ENCODE results near the gene IFI16.

Gene IFI16

DNA sequence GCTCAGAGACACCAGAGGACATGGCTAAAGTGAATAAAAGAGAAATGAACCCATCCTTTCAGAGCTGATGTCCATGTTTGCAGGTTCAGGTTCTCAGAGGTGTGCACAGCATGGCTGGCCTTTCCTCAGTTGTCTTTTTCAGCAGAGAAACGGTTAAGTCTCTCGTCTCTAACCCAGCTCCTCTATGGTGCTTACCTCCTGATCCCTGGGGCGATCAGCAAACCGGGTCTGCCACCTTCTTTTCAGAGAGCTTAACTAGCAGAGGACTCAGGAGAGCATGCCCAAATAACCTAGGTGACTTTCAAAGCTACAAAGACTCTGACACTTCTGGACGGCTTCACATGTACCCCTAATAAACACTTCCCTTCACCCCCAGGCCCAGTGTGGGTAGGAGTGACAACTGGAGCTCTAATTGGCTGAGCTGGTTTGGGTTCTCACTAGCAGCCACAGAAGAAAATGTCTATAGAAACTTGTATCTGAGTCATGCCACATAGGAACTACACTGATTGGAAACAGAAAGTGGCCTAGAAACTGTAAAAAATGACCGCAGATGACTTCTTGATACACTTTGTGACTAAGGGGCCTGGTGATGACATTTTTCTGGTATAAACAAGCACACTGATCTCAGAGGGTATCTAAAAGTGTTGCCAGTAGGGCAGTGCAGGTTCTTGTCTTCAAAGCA is 66.9 kb downstream of the IFI16 start, which contains the start of gene AIM2:
Gene AIM2 (minus strand): TSS at position 329 of the 682 bp plus-strand sequence. CDS start 3,267 bp downstream, outside the sequence.
- Histone ChIP-seq H3K27ac (ENCODE audit: low read depth, low read length) (peak within 1 kb of the TSS; percentile 67), H3K4me3 (ENCODE audit: low read depth in 1 of 2, low read length in 2 of 2) (peak within 1 kb of the TSS; percentile 50 to 56), H3K9me3 (ENCODE audit: control insufficient read depth in 1 of 2, low read length in 2 of 2) (no peaks in the 10 kb centered on the region), H3K36me3 (ENCODE audit: control insufficient read depth in 1 of 2, insufficient read depth in 2 of 2, low read length in 2 of 2) (no peaks in the 10 kb centered on the region), H3K27me3 (ENCODE audit: control insufficient read depth in 1 of 2, insufficient read depth in 2 of 2, low read length in 2 of 2) (peaks cover 0 to 3% of the 10 kb centered on the region in 2 donors), H3K4me1 (ENCODE audit: control insufficient read depth in 1 of 2, insufficient read depth in 2 of 2, low read length in 2 of 2) (no peaks in the 10 kb centered on the region), H3K9ac (ENCODE audit: low read depth in 1 of 2, low read length in 2 of 2) (peak within 1 kb of the TSS in 1 of 2 donors; percentile 70)

DNA sequence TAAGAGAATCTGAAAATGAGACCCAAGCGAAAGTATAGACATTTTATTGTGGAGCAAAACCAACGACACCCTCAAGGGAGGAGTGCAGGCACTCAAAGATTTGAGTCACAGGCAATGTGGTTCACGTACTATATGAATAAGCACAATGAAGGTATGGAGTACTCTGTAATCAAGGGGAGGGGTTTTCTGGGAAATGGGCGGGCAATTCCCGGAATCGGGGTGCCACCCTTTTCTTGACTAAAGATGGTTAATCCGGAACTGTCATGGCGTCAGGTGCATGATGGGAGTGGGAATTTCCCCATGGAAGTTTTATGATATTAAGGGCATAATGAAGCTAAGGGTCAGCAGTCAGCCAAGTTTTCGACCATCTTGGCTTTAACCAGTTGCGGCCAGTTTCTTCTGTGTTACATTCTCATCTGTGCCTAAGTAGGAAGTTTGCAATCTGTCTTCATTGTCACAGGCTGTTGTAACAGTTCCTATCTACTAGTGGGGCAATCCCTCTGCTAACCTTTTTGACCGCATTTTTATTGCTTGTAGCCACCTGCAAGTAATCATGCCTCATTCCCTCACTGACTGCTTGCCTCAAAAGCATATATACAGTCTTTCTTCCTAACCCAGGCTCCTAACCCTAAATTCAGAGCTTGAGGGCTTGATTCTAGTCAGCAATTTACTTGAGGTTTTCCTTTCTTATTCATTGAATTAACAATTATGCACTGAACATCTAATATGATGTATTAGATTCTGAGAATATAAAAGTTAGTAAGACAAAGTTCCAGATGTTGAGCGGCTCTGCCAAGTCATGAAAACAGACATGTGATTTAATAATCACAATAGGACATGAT is 67.6 kb downstream of the IFI16 start:
- Histone ChIP-seq H3K27ac (ENCODE audit: low read depth, low read length) (peak overlapping the region; percentile 44), H3K9me3 (ENCODE audit: control insufficient read depth in 1 of 2, low read length in 2 of 2) (no peaks in the 10 kb centered on the region)

GRCh38 chr1:159079525-159079924 is 69.8 kb downstream of the IFI16 start:
- no peaks in the 10 kb centered on the region for H3K4me1 ChIP-seq (ENCODE audit: control insufficient read depth in 1 of 2, insufficient read depth in 2 of 2, low read length in 2 of 2)
- H3K9me3 ChIP-seq (ENCODE audit: control insufficient read depth in 1 of 2, low read length in 2 of 2), result no peaks in the 10 kb centered on the region
- peaks cover 0 to 3% of the 10 kb centered on the region in 2 donors for H3K27me3 ChIP-seq (ENCODE audit: control insufficient read depth in 1 of 2, insufficient read depth in 2 of 2, low read length in 2 of 2)
- H3K36me3 ChIP-seq (ENCODE audit: control insufficient read depth in 1 of 2, insufficient read depth in 2 of 2, low read length in 2 of 2), result no peaks in the 10 kb centered on the region
- no peak overlapping the region for H3K27ac ChIP-seq (ENCODE audit: low read depth, low read length)
- H3K9ac ChIP-seq (ENCODE audit: low read depth in 1 of 2, low read length in 2 of 2), result no peak overlapping the region
- no peak overlapping the region for H3K4me3 ChIP-seq (ENCODE audit: low read depth in 1 of 2, low read length in 2 of 2)

More for the DNA sequence above, 67.6 kb downstream of the IFI16 start:
- Histone ChIP-seq H3K36me3 (ENCODE audit: control insufficient read depth in 1 of 2, insufficient read depth in 2 of 2, low read length in 2 of 2) (no peaks in the 10 kb centered on the region), H3K4me3 (ENCODE audit: low read depth in 1 of 2, low read length in 2 of 2) (no peak overlapping the region), H3K4me1 (ENCODE audit: control insufficient read depth in 1 of 2, insufficient read depth in 2 of 2, low read length in 2 of 2) (no peaks in the 10 kb centered on the region), H3K9ac (ENCODE audit: low read depth in 1 of 2, low read length in 2 of 2) (peak overlapping the region in 1 of 2 donors; percentile 70), H3K27me3 (ENCODE audit: control insufficient read depth in 1 of 2, insufficient read depth in 2 of 2, low read length in 2 of 2) (peaks cover 0 to 3% of the 10 kb centered on the region in 2 donors)

GRCh38 chr1:159081626-159082025 is 71.9 kb downstream of the IFI16 start:
- Histone ChIP-seq H3K27ac (ENCODE audit: low read depth, low read length) (no peak overlapping the region), H3K27me3 (ENCODE audit: control insufficient read depth in 1 of 2, insufficient read depth in 2 of 2, low read length in 2 of 2) (peaks cover 0 to 3% of the 10 kb centered on the region in 2 donors), H3K4me1 (ENCODE audit: control insufficient read depth in 1 of 2, insufficient read depth in 2 of 2, low read length in 2 of 2) (no peaks in the 10 kb centered on the region), H3K9ac (ENCODE audit: low read depth in 1 of 2, low read length in 2 of 2) (no peak overlapping the region), H3K36me3 (ENCODE audit: control insufficient read depth in 1 of 2, insufficient read depth in 2 of 2, low read length in 2 of 2) (no peaks in the 10 kb centered on the region), H3K9me3 (ENCODE audit: control insufficient read depth in 1 of 2, low read length in 2 of 2) (no peaks in the 10 kb centered on the region), H3K4me3 (ENCODE audit: low read depth in 1 of 2, low read length in 2 of 2) (no peak overlapping the region)

- H3K4me3 ChIP-seq (ENCODE audit: low read depth in 1 of 2, low read length in 2 of 2), result no peak overlapping the region
- H3K4me1 ChIP-seq (ENCODE audit: control insufficient read depth in 1 of 2, insufficient read depth in 2 of 2, low read length in 2 of 2), result no peaks in the 10 kb centered on the region
Observed at GRCh38 chr1:159083013-159083412, 73.3 kb downstream of the IFI16 start.

GRCh38 chr1:159084152-159084551 is 74.4 kb downstream of the IFI16 start:
- Histone ChIP-seq H3K27me3 (ENCODE audit: control insufficient read depth in 1 of 2, insufficient read depth in 2 of 2, low read length in 2 of 2) (no peaks in the 10 kb centered on the region), H3K27ac (ENCODE audit: low read depth, low read length) (no peak overlapping the region), H3K4me1 (ENCODE audit: control insufficient read depth in 1 of 2, insufficient read depth in 2 of 2, low read length in 2 of 2) (no peaks in the 10 kb centered on the region), H3K9me3 (ENCODE audit: control insufficient read depth in 1 of 2, low read length in 2 of 2) (no peaks in the 10 kb centered on the region), H3K9ac (ENCODE audit: low read depth in 1 of 2, low read length in 2 of 2) (no peak overlapping the region), H3K36me3 (ENCODE audit: control insufficient read depth in 1 of 2, insufficient read depth in 2 of 2, low read length in 2 of 2) (no peaks in the 10 kb centered on the region), H3K4me3 (ENCODE audit: low read depth in 1 of 2, low read length in 2 of 2) (no peak overlapping the region)

More at GRCh38 chr1:159083013-159083412, 73.3 kb downstream of the IFI16 start:
- no peaks in the 10 kb centered on the region for H3K9me3 ChIP-seq (ENCODE audit: control insufficient read depth in 1 of 2, low read length in 2 of 2)
- H3K36me3 ChIP-seq (ENCODE audit: control insufficient read depth in 1 of 2, insufficient read depth in 2 of 2, low read length in 2 of 2), result no peaks in the 10 kb centered on the region
- no peak overlapping the region for H3K27ac ChIP-seq (ENCODE audit: low read depth, low read length)
- H3K27me3 ChIP-seq (ENCODE audit: control insufficient read depth in 1 of 2, insufficient read depth in 2 of 2, low read length in 2 of 2), result peaks cover 0 to 3% of the 10 kb centered on the region in 2 donors
- H3K9ac ChIP-seq (ENCODE audit: low read depth in 1 of 2, low read length in 2 of 2), result no peak overlapping the region

- Histone ChIP-seq H3K36me3 (ENCODE audit: control insufficient read depth in 1 of 2, insufficient read depth in 2 of 2, low read length in 2 of 2) (no peaks in the 10 kb centered on the region), H3K9me3 (ENCODE audit: control insufficient read depth in 1 of 2, low read length in 2 of 2) (no peaks in the 10 kb centered on the region), H3K27me3 (ENCODE audit: control insufficient read depth in 1 of 2, insufficient read depth in 2 of 2, low read length in 2 of 2) (no peaks in the 10 kb centered on the region), H3K4me3 (ENCODE audit: low read depth in 1 of 2, low read length in 2 of 2) (no peak overlapping the region), H3K4me1 (ENCODE audit: control insufficient read depth in 1 of 2, insufficient read depth in 2 of 2, low read length in 2 of 2) (no peaks in the 10 kb centered on the region), H3K27ac (ENCODE audit: low read depth, low read length) (no peak overlapping the region), H3K9ac (ENCODE audit: low read depth in 1 of 2, low read length in 2 of 2) (no peak overlapping the region)
Observed at GRCh38 chr1:159084867-159085266, 75.2 kb downstream of the IFI16 start.

DNA sequence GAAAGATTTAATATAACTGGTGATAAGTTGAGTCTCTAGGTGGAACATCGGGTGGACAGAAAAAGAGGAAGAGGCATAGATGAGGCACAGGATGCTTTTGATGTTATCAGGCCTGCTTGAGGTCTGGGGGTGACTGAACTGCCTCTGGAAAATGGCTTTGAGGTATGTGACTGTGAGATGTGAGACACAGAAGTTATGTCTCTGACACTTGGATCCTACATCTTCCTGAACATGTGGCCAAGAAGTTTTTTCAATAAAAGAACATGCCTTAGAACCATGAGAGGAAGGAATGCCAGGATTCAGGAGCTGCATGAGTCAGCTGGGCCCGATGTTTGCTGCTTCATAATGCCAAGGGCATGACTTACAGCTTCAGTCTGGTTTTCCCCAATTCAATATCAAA is 78.3 kb downstream of the IFI16 start:
- Histone ChIP-seq H3K9me3 (ENCODE audit: control insufficient read depth in 1 of 2, low read length in 2 of 2) (no peaks in the 10 kb centered on the region), H3K9ac (ENCODE audit: low read depth in 1 of 2, low read length in 2 of 2) (no peak overlapping the region), H3K36me3 (ENCODE audit: control insufficient read depth in 1 of 2, insufficient read depth in 2 of 2, low read length in 2 of 2) (no peaks in the 10 kb centered on the region), H3K27ac (ENCODE audit: low read depth, low read length) (no peak overlapping the region), H3K4me1 (ENCODE audit: control insufficient read depth in 1 of 2, insufficient read depth in 2 of 2, low read length in 2 of 2) (no peaks in the 10 kb centered on the region), H3K27me3 (ENCODE audit: control insufficient read depth in 1 of 2, insufficient read depth in 2 of 2, low read length in 2 of 2) (no peaks in the 10 kb centered on the region), H3K4me3 (ENCODE audit: low read depth in 1 of 2, low read length in 2 of 2) (no peak overlapping the region)

DNA sequence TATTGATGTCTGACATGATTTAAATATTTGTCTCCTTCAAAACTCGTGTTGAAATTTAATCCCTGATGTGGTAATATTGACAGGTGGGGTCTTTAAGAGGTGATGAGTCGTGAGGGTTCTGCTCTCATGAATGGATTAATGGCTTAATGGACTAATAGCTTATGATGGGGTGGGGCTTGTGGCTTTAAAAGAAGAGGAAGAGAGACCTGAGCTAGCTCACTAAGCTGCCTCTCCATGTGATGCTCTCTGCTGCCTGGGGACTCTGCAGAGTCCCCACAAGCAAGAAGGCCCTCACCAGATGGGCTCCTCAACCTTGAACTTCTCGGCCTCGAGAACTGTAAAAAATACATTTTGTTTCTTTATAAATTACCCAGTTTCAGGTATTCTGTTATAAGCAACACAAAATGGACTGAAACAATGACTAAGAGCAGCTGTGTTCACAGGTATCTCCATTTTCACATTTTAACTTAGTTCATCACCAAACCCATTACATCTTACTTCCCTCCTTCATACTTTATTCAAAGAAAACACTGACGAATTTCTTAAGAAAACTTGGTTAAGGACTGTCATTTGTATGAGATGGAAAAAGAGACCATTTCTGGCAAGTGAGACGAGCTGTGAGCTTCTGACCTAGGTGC is 79.0 kb downstream of the IFI16 start:
- no peak overlapping the region for H3K9ac ChIP-seq (ENCODE audit: low read depth in 1 of 2, low read length in 2 of 2)
- H3K4me1 ChIP-seq (ENCODE audit: control insufficient read depth in 1 of 2, insufficient read depth in 2 of 2, low read length in 2 of 2), result no peaks in the 10 kb centered on the region
- no peak overlapping the region for H3K27ac ChIP-seq (ENCODE audit: low read depth, low read length)
- no peaks in the 10 kb centered on the region for H3K27me3 ChIP-seq (ENCODE audit: control insufficient read depth in 1 of 2, insufficient read depth in 2 of 2, low read length in 2 of 2)
- H3K9me3 ChIP-seq (ENCODE audit: control insufficient read depth in 1 of 2, low read length in 2 of 2), result no peaks in the 10 kb centered on the region
- no peak overlapping the region for H3K4me3 ChIP-seq (ENCODE audit: low read depth in 1 of 2, low read length in 2 of 2)
- no peaks in the 10 kb centered on the region for H3K36me3 ChIP-seq (ENCODE audit: control insufficient read depth in 1 of 2, insufficient read depth in 2 of 2, low read length in 2 of 2)
